Measurements from ENCODE around the gene TMEM147.

The TMEM147 gene

DNA sequence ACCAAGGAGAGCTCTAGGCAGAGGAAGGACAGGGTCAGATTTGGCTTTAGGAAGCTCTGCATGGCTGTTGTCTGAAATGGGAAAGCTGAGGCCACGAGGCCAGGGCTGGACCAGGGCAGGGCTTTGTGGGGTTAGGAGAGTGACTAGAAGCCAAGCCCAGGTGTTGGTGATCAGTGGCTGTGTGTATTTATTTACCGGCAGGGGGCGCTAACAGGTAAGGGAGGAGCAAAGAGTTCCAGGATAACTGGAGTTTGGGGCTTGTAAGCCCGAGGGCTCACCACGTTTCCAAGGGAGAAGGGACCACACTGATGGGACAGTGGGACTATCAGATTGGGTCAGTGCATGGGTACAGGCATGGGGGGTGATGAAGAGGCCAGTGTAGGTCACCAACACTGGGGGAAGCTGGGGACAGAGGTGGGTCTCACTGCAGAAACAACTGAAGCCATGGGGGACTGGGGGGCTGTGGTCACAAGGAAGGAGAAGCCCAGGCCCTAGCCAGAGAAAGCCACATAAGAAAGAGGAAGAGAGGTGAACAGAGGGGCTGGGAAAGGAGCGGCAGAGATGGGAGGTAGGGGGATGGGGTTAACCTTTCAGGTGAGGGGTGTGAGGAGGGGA, 3.9 kb downstream of the TMEM147 start:
- DNase-seq = peak; percentile 54 to 62

DNA sequence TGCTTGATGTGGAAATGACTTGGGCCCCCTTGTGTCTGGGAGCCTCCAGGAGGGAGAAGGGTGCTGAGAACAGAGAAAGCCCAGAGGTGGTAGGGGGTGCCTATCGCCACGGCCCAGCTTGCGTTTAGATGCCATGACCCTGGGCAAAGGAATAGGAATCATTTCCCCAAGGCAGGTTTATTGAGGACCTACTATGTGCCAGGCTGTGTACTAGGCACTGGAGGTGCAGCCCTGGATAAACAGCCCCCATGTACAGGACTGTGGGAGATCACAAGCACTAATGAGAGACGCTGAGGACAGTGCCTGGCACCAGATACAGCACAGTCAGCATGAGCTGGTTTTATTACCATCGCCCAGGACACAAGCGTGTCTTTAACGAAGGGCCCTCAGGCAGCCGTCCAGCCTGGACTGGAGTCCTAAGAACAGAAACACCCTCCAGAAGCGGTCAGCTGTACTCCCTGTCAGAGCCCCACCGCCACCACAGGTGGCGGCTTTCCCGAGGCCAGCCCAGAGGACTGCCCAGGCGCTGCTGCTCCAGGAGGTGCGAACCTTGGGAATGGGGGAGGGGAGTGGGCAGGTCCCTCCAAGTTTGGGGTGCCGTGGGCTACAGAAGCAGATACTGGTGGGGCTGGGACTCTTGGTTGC, 4.6 kb downstream of the TMEM147 start:
- DNase-seq = no peak

- DNase-seq = no peak
Measured at GRCh38 chr19:35551091-35551810, 5.8 kb downstream of the TMEM147 start.

DNA sequence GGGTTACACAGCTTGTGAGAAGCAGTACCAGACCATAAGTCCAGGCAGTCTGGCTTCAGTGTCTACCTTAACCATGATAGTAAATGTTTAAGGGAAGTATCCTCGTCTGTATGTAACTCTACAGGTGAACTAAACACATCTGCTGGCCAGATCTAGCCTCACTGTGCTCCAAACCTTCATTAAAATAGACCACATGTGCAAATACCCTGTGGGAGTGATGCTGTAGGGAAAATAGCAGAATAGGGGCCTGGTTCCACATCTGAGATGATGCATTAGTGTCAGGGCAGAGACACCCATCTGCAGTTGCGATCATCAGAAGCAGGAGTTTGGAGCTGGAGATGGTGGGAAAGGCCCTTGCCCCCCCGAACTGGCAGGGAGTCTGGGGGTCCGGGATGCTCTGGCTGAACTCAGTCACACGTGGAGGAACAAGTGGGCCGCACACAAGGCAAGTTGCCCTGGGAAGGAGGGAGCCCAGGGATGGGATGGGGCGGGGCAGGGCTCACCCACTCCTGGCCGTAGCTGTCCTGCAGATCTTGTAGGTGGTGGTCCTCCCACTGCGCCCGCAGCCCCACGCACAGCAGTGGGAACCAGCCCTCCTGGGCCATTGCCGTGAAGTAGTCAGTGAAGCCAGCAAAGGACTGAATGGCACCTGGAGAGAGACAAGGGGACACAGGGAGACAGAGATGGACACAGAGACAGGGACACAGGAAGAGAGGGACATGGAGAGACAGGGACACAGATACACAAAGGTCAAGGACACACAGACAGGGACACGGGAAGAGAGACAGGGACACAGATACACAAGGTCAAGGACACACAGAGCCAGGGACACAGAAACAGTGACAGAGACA, 7.3 kb downstream of the TMEM147 start:
- no peak for DNase-seq

DNA sequence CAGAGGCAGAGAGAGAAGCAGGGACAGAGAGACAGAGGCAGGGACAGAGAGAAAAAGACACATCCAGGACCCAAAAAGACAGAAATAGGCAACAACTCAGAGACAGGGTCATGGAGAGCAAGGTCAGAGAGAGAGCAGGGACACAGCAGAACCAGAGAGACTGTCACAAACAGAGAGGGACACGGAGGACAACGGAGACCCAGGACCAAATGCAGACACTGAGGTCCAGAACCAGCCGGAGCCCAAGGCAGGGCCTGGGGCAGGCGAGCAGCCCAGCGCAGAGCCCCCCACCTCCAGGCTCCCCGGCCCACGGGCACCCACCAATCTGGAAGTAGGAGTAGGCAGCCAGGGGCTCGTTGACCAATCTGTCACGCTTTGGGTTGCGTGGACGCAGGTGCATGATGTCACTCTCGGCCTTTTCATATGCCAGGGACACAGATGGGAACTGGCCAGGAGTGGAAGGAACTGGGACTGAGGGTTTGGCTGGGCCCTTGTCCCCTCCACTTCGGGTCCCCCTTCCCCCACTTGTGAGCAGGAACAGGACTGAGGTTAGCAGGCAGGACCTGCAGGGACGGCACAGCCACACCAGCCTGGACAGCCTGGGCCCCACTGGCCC, 8.1 kb downstream of the TMEM147 start:
- DNase-seq = no peak

GRCh38 chr19:35554076-35554475, 8.7 kb downstream of the TMEM147 start:
- DNase-seq = no peak

GRCh38 chr19:35555301-35556005, 10.0 kb downstream of the TMEM147 start:
- no peak for DNase-seq

- no peak for DNase-seq
Measured at GRCh38 chr19:35556025-35556590, 10.7 kb downstream of the TMEM147 start.

GRCh38 chr19:35556846-35557538, 11.6 kb downstream of the TMEM147 start:
- no peak for DNase-seq

- peak; percentile 43 to 57 for DNase-seq
Measured at GRCh38 chr19:35557539-35558399, 12.3 kb downstream of the TMEM147 start.

DNA sequence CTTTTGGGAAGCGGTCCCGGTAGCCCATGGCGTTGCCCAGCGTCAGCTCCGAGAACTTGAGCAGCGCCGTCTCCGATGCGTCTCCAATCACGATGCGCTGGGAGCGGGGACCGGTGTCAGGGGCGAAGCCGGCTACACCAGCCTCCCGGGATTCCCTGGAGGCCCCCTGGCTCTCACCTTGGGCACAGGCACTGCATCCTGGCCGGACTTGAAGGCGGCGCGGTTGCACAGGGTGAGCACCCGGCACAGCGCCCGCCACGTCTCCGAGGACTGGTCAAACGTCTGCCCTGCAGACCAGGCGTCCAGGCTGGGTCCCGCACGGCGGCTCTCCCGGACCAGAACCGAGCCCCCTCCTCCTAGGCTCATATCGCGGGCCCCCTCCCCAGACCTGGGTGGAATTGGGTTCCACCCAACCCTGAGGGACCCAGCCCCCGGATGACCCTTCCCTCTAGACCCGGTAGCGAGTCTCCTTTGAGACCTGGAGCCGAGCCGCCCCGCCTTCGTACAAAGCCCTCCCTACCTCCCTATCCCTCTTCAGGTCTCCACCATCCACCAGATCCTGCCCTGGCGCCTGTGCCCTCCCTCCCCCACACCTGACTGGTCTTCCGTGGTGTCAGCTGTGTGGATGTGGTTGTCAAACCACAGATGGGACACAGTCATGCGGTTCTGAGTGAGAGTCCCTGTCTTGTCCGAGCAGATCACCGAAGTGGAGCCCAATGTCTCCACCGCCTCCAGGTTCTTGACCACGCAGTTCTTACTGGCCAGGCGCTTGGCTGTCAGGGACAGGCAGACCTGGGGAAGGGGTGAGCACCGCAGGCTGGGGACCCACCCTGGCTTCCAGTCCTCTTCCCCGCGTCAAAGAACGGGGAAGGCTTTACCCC, 13.2 kb downstream of the TMEM147 start:
- no peak for DNase-seq

DNA sequence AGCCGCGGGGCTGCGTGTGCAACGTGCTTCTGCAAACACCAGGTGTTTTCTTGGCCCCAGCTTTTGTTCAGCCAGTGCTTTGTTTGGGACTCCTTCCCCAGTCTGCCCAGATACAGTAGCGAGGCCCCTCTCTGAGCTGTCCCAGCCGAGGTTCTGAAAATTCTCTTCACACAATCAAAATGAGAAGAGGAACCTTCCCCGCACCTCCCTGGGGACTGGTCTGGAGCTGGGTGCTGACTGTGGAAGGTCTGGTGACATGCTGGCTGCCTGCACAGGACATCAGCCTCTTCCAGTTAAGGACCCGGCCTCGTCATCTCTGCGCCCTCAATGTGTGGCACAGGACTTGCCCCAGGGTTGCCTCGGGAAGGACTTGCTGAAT, 13.8 kb downstream of the TMEM147 start:
- no peak for DNase-seq

DNA sequence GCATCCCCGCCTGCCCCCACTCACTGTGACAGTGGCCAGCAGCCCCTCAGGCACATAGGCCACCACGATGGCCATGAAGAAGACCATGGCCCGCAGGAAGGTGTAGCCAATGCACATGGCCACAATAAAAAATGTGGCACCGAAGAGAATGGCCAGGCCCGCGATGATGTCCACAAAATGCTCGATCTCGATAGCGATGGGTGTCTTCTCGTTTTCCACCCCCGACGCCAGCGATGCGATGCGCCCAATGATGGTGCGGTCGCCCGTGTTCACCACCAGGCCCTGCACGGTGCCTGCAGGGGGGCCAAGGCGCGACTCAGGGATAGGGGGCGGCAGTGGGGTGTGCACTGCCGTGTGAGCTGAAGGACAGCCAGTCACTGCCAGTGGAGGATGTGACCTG, 14.4 kb downstream of the TMEM147 start:
- no peak for DNase-seq

DNA sequence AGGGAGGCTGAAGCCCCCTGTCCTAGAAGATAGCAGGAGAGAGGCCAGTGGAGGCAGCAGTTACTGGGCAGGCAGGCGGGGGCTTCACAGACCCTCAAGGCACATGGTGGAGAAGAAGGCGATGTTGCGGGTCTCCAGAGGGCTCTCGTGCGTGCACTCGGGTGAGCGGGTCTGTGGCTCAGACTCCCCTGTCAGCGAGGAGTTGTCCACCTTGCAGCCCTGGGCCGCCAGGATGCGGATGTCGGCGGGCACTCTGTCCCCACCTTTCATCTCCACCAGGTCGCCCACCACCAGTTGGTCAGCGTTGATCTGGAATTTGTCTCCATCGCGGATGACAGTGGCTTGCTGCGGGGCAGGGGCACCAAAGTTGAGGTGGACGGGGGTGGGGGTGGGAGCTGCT, 14.8 kb downstream of the TMEM147 start:
- DNase-seq = no peak

DNA sequence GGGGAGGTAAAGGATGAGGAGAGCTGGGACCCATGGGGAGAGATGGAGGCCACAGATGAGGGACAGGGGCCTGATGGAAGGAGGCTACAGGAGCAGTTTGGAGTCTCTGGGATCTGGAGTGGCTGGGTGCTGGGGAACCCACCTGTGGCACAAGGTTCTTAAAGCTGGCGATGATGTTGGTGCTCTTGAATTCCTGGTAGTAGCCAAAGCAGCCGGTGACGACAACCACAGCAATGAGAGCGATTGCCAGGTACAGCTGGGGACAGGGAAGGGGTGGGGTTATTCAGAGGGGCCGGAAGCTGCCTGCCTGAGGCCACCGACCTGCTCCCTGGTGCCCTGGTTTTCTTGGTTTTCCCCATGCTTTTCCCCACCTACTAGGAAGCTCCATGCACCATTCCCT, 15.3 kb downstream of the TMEM147 start:
- no peak for DNase-seq

DNA sequence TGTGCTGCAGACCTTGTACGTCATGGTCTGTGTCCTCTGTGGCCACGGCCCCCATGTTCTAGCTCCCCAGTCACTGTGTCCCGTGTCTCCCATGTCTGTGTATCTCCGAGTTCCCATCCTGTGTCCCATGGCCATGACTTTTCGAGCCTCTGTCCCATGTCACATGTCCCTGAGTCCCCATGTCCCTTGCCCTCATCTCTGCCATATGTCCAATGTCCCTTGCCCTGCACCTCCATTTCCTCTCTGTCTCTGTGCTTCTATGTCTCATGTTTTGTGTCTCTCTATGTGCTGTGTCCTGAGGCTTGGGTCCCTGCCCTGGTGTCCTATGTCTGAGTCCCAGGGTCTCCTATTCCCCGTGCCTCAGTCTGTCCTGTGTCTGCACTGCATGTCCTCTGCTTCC, 16.0 kb downstream of the TMEM147 start:
- DNase-seq = no peak

- no peak for DNase-seq
Measured at GRCh38 chr19:35562336-35562735, 16.9 kb downstream of the TMEM147 start.

DNA sequence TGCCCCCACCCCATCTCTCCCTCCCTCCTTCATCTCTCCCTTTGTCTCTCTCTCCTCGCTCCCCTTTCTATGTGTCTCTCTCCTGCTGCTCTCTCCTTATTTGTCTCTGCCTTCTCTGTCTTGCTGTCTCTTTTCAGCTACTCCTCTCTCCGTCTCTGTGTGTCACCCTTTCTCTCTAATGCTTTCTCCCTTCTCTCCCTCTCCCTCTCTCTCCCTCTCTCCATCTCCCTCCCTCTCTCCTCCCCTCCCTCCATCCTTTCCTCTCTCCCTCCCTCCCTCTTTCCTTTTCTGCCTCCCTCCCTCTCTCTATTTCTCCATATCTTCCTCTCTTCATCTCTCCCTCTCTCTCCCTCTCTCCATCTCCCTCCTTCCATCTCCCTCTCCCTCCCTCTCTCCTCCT, 17.4 kb downstream of the TMEM147 start:
- DNase-seq = no peak

- no peak for DNase-seq
Measured at GRCh38 chr19:35563207-35563829, 17.9 kb downstream of the TMEM147 start, which contains the start of gene ATP4A. TSS of gene ATP4A (minus strand) at chr19:35563658. CDS start at chr19:35563629, 29 bp downstream.
